H7 (cell line): Measurements from ENCODE around the gene ZNF324B. TPM values are rescaled to one million over a fixed set of nuclear protein-coding genes. Genes with fewer than 3 reads are reported as not detected.
"Not testable (repeated sequence)": the region's sequence is repeated elsewhere in the genome, so short reads cannot be mapped to it uniquely, and the experiment has no call there.

Source experiments
- DNase-seq: peaks from one replicate; pipeline ENCODE4 v3.0.0; 2012
- H3K27me3 ChIP-seq: 2 replicates; pipeline ENCODE4 v1.6.0; 2011; ENCODE audit warnings: mild to moderate bottlenecking, low read length; ENCODE audit not compliant: control insufficient read depth, insufficient read depth
- H3K36me3 ChIP-seq: replicated peaks from 2 replicates; pipeline ENCODE4 v1.5.1; 2011; ENCODE audit warnings: low read length; ENCODE audit not compliant: control insufficient read depth, insufficient read depth
- H3K4me3 ChIP-seq: 2 replicates; pipeline ENCODE4 v1.5.1; 2011; ENCODE audit warnings: low read depth, mild to moderate bottlenecking, control low read depth, low read length, moderate library complexity; ENCODE audit not compliant: insufficient read depth
- total RNA-seq: library from RNA; depleted of rRNA; stranded (reverse); fragments of >200 nt; shearing (Covaris generic); gene quantifications from 2 replicates; pipeline ENCODE4 v1.2.3, GENCODE V29; 2014

Gene ZNF324B
- total RNA-seq, 1 experiment from 2014 or later: 4.7 TPM

GRCh38 chr19:58469241-58470013, 18.0 kb downstream of the ZNF324B start:
- Histone ChIP-seq H3K27me3 (peaks cover 4% of the 10 kb centered on the region; the same call in 1 of the 2 replicates), H3K36me3 (no peaks in the 10 kb centered on the region; the same call in none of the 2 replicates), H3K4me3 (no peak overlapping the region)
- DNase-seq: no peak

- DNase-seq, H3K27me3 ChIP-seq, H3K4me3 ChIP-seq, H3K36me3 ChIP-seq: not testable (repeated sequence)
These were observed 19.6 kb downstream of the ZNF324B start for GRCh38 chr19:58470837-58471543.

GRCh38 chr19:58471736-58472135, 20.3 kb downstream of the ZNF324B start:
- no peaks in the 10 kb centered on the region for H3K27me3 ChIP-seq
- no peak overlapping the region for H3K4me3 ChIP-seq
- no peaks in the 10 kb centered on the region; the same call in none of the 2 replicates for H3K36me3 ChIP-seq
- no peak for DNase-seq

- no peak overlapping the region for H3K4me3 ChIP-seq
- no peaks in the 10 kb centered on the region; the same call in none of the 2 replicates for H3K36me3 ChIP-seq
- DNase-seq: no peak
- H3K27me3 ChIP-seq: no peaks in the 10 kb centered on the region
These were observed 22.4 kb downstream of the ZNF324B start for GRCh38 chr19:58473775-58474174.

- no peaks in the 10 kb centered on the region for H3K27me3 ChIP-seq
- no peaks in the 10 kb centered on the region; the same call in none of the 2 replicates for H3K36me3 ChIP-seq
- no peak overlapping the region for H3K4me3 ChIP-seq
- DNase-seq: no peak
These were observed 23.0 kb downstream of the ZNF324B start for GRCh38 chr19:58474291-58474996.

GRCh38 chr19:58474997-58475713, 23.7 kb downstream of the ZNF324B start:
- H3K36me3 ChIP-seq: no peaks in the 10 kb centered on the region; the same call in none of the 2 replicates
- peak overlapping the region; percentile 80 for H3K4me3 ChIP-seq
- H3K27me3 ChIP-seq: no peaks in the 10 kb centered on the region
- DNase-seq: no peak

GRCh38 chr19:58475714-58476497, 24.5 kb downstream of the ZNF324B start, which contains the start of gene ZNF446:
Gene ZNF446 (plus strand): TSS chr19:58476352. CDS start chr19:58477219, 867 bp downstream.
- Histone ChIP-seq H3K4me3 (peak within 1 kb of the TSS; percentile 80), H3K36me3 (no peaks in the 10 kb centered on the region; the same call in none of the 2 replicates), H3K27me3 (no peaks in the 10 kb centered on the region)
- peak; percentile 99 for DNase-seq

- no peaks in the 10 kb centered on the region; the same call in none of the 2 replicates for H3K36me3 ChIP-seq
- H3K27me3 ChIP-seq: no peaks in the 10 kb centered on the region
- peak overlapping the region; percentile 80 for H3K4me3 ChIP-seq
- peak; percentile 71 for DNase-seq
These were observed 25.1 kb downstream of the ZNF324B start for GRCh38 chr19:58476498-58477015.

GRCh38 chr19:58477130-58477529, 25.7 kb downstream of the ZNF324B start:
- Histone ChIP-seq H3K27me3 (no peaks in the 10 kb centered on the region), H3K36me3 (no peaks in the 10 kb centered on the region; the same call in none of the 2 replicates), H3K4me3 (no peak overlapping the region)
- no peak for DNase-seq

GRCh38 chr19:58477871-58478270, 26.4 kb downstream of the ZNF324B start:
- no peaks in the 10 kb centered on the region; the same call in 1 of the 2 replicates for H3K36me3 ChIP-seq
- no peak for DNase-seq
- no peaks in the 10 kb centered on the region for H3K27me3 ChIP-seq
- H3K4me3 ChIP-seq: no peak overlapping the region

- H3K36me3 ChIP-seq: no peaks in the 10 kb centered on the region
- no peak overlapping the region for H3K4me3 ChIP-seq
- no peak for DNase-seq
- no peaks in the 10 kb centered on the region for H3K27me3 ChIP-seq
These were observed 27.9 kb downstream of the ZNF324B start for GRCh38 chr19:58479303-58479702.

- no peaks in the 10 kb centered on the region for H3K36me3 ChIP-seq
- no peak overlapping the region for H3K4me3 ChIP-seq
- DNase-seq: peak; percentile 42
- H3K27me3 ChIP-seq: no peaks in the 10 kb centered on the region
These were observed 28.5 kb downstream of the ZNF324B start for GRCh38 chr19:58479736-58480480.

- H3K27me3 ChIP-seq: no peaks in the 10 kb centered on the region
- no peak for DNase-seq
- H3K36me3 ChIP-seq: no peaks in the 10 kb centered on the region
- no peak overlapping the region for H3K4me3 ChIP-seq
These were observed 29.0 kb downstream of the ZNF324B start for GRCh38 chr19:58480481-58480830.
